ENCODE data around the gene PHF12.

PHF12 gene

DNA sequence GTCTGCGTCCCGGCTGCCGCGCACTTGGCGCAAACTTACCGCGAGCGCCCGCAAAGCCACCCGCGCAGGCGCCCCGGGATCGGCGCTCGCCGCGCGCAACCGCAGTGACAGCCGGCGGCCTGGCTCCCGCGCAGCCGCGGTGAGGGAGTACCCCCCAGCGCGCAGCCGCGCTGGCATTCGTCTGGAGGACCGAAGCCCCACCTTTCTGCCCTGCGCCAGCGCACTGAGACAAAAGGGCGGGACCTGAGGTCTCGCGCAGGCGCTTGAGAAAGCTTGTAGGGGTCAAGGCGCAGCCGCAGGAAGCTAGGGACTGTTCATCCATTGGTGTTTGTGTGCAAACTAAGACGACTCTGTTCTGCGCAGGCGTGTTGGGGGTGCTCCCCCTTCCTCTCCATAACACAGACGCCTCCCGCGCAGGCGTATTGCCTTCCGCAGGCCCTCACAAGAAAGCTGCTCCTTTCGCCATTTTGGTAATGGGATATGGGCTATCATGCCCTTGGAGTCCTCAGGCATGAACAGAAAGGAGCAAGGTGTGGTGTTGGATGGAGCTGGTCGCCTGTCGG, at the start of gene PHF12:
Gene PHF12 (minus strand): TSS at position 91 of the 563 bp plus-strand sequence. CDS start 558 bp downstream, outside the sequence.
- Histone ChIP-seq H3K36me3 (ENCODE audit: control insufficient read depth, low read depth, low read length) (peaks cover 4% of the 10 kb centered on the region), H3K27me3 (ENCODE audit: control insufficient read depth, insufficient read depth, low read length) (no peaks in the 10 kb centered on the region), H3K4me3 (ENCODE audit: low read length) (peak within 1 kb of the TSS; percentile 73), H3K27ac (ENCODE audit: low read length) (peak within 1 kb of the TSS; percentile 67), H3K9me3 (ENCODE audit: control insufficient read depth, low read depth, low read length) (no peaks in the 10 kb centered on the region), H3K4me1 (ENCODE audit: control insufficient read depth, low read depth, low read length) (peaks cover 19% of the 10 kb centered on the region), H3K9ac (ENCODE audit: low read length) (peak within 1 kb of the TSS; percentile 83)

DNA sequence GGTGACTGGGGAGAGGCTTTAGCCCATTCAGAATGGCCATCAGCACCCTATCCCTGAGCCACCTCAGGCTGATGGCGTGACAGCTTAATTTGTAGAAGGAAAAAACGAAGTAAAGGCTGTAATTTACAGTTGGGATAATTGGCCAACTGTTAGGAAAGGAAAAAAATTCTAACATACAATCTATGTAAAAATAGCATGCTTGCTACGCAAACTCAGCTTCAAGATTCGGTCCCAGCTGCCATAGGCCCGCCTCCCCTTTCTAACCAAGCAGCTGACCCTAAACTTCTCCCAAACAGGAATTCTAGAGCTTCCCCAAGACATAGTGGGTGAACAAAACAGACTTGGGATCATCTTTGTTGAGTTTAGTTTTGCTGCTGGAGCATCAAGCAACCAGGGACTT, 49.7 kb upstream of the PHF12 start:
- no peak overlapping the region for H3K9ac ChIP-seq (ENCODE audit: low read length)
- no peaks in the 10 kb centered on the region for H3K36me3 ChIP-seq (ENCODE audit: control insufficient read depth, low read depth, low read length)
- peaks cover 19% of the 10 kb centered on the region for H3K4me1 ChIP-seq (ENCODE audit: control insufficient read depth, low read depth, low read length)
- H3K4me3 ChIP-seq (ENCODE audit: low read length), result no peak overlapping the region
- H3K27me3 ChIP-seq (ENCODE audit: control insufficient read depth, insufficient read depth, low read length), result peaks cover 22% of the 10 kb centered on the region
- H3K9me3 ChIP-seq (ENCODE audit: control insufficient read depth, low read depth, low read length), result no peaks in the 10 kb centered on the region
- no peak overlapping the region for H3K27ac ChIP-seq (ENCODE audit: low read length)

DNA sequence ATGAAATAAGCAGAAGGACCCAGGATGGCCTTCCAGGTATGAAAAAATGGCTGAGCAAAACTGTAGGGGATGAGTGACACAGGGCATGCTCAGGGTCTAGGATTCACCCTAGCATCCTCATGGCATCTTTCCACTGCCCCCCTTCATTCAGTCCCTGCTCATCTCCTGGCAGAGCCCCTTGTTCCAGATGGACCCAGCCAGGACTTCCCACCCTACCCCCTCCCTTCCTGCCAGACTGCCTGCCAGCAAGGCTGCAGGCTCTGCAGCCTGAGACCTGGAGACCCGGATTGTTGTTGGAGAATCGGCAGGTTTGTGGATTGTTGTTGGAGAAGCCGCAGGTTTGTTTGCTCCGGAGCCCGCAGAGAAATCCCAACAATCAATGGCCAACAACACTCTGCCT, 47.9 kb upstream of the PHF12 start:
- Histone ChIP-seq H3K4me1 (ENCODE audit: control insufficient read depth, low read depth, low read length) (peaks cover 19% of the 10 kb centered on the region), H3K4me3 (ENCODE audit: low read length) (no peak overlapping the region), H3K27me3 (ENCODE audit: control insufficient read depth, insufficient read depth, low read length) (peaks cover 9% of the 10 kb centered on the region), H3K9ac (ENCODE audit: low read length) (no peak overlapping the region), H3K27ac (ENCODE audit: low read length) (no peak overlapping the region), H3K9me3 (ENCODE audit: control insufficient read depth, low read depth, low read length) (no peaks in the 10 kb centered on the region), H3K36me3 (ENCODE audit: control insufficient read depth, low read depth, low read length) (no peaks in the 10 kb centered on the region)

DNA sequence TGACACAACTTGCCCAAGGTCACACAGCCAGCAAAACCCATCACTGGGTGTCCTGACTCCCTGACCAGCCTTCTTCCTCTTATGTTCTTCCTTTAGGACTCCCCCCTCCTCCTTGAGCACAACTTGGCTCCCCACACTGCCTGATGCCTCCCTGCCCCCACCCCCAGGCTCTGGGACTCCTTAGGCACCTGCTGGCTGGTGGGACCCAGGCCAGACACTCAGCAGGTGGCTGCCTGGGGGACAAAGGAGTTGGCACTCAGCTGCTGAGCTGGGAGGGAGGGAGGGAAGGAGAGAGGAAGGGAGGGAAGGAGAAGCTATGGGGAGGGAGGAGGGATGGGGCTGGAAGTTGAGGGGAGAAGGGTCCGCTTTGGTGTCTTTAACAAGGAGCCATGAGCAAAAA, 46.5 kb upstream of the PHF12 start:
- no peaks in the 10 kb centered on the region for H3K27me3 ChIP-seq (ENCODE audit: control insufficient read depth, insufficient read depth, low read length)
- no peak overlapping the region for H3K9ac ChIP-seq (ENCODE audit: low read length)
- H3K27ac ChIP-seq (ENCODE audit: low read length), result no peak overlapping the region
- H3K9me3 ChIP-seq (ENCODE audit: control insufficient read depth, low read depth, low read length), result no peaks in the 10 kb centered on the region
- no peak overlapping the region for H3K4me3 ChIP-seq (ENCODE audit: low read length)
- H3K4me1 ChIP-seq (ENCODE audit: control insufficient read depth, low read depth, low read length), result peaks cover 19% of the 10 kb centered on the region
- H3K36me3 ChIP-seq (ENCODE audit: control insufficient read depth, low read depth, low read length), result no peaks in the 10 kb centered on the region

DNA sequence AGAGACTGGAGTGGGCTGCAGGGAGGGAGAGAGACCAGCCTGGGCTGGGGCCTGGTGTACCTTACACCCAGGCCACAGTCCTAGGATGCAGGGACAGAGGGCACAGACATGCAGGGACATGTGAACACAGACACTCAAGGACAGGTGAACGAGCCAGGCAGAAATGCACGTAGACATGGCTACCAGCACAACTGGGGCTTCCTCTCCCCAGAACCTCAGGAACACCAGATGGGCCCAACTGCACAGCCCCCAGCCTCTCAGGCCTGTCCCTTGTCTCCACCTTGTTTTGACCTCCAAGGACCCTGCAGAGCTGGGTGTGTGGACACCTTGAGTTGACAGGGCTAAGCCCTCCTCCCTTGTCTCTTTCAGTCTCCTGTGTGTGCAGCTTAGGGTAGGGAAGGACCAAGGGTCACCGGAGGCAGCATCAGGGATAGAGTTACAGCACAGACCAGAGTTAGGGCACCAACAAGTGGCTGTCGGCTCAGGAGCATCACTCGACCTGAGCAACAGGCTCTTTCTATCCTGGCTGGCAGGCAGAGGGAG, 45.3 kb upstream of the PHF12 start:
- no peak overlapping the region for H3K4me3 ChIP-seq (ENCODE audit: low read length)
- H3K9ac ChIP-seq (ENCODE audit: low read length), result no peak overlapping the region
- H3K27ac ChIP-seq (ENCODE audit: low read length), result no peak overlapping the region
- no peaks in the 10 kb centered on the region for H3K36me3 ChIP-seq (ENCODE audit: control insufficient read depth, low read depth, low read length)
- no peaks in the 10 kb centered on the region for H3K27me3 ChIP-seq (ENCODE audit: control insufficient read depth, insufficient read depth, low read length)
- no peaks in the 10 kb centered on the region for H3K9me3 ChIP-seq (ENCODE audit: control insufficient read depth, low read depth, low read length)
- H3K4me1 ChIP-seq (ENCODE audit: control insufficient read depth, low read depth, low read length), result peaks cover 9% of the 10 kb centered on the region

DNA sequence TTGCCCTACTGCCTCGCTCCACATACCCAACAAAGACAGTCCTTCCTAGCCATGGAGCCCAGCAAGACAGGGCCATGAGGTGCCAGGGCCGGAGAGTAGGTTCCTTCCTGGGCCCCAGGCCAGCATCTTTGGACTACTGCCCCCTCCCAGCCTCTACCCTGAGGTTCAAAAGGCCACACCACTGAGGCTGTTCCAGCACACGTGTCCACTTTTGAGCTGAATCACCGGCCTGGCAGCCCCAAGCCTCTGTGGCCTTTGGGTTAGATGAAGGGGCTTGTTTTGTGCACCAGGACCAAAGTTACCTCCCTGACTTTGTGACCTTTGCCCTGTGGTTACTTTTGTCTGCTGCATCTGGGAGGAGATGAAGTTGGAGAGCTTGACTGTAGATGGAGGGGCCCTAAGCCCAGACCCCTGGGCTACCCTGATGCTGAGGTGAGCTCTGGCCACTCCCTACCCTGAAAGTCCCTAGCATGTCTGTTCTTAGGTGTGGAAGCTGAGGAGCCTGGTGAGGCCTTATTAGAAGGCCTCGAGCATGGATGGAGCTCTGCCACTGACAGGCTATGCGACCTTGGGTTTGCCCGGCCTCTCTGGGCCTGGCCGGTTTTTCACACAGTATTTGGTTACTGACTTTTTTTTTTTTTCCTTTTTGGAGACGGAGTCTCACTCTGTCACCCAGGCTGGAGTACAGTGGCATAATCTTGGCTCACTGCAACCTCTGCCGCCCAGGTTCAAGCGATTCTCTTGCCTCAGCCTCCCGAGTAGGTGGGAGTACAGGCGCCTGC, 42.5 kb upstream of the PHF12 start:
- peaks cover 5% of the 10 kb centered on the region for H3K4me1 ChIP-seq (ENCODE audit: control insufficient read depth, low read depth, low read length)
- no peak overlapping the region for H3K27ac ChIP-seq (ENCODE audit: low read length)
- H3K27me3 ChIP-seq (ENCODE audit: control insufficient read depth, insufficient read depth, low read length), result no peaks in the 10 kb centered on the region
- no peak overlapping the region for H3K4me3 ChIP-seq (ENCODE audit: low read length)
- H3K9ac ChIP-seq (ENCODE audit: low read length), result no peak overlapping the region
- no peaks in the 10 kb centered on the region for H3K9me3 ChIP-seq (ENCODE audit: control insufficient read depth, low read depth, low read length)
- H3K36me3 ChIP-seq (ENCODE audit: control insufficient read depth, low read depth, low read length), result no peaks in the 10 kb centered on the region

DNA sequence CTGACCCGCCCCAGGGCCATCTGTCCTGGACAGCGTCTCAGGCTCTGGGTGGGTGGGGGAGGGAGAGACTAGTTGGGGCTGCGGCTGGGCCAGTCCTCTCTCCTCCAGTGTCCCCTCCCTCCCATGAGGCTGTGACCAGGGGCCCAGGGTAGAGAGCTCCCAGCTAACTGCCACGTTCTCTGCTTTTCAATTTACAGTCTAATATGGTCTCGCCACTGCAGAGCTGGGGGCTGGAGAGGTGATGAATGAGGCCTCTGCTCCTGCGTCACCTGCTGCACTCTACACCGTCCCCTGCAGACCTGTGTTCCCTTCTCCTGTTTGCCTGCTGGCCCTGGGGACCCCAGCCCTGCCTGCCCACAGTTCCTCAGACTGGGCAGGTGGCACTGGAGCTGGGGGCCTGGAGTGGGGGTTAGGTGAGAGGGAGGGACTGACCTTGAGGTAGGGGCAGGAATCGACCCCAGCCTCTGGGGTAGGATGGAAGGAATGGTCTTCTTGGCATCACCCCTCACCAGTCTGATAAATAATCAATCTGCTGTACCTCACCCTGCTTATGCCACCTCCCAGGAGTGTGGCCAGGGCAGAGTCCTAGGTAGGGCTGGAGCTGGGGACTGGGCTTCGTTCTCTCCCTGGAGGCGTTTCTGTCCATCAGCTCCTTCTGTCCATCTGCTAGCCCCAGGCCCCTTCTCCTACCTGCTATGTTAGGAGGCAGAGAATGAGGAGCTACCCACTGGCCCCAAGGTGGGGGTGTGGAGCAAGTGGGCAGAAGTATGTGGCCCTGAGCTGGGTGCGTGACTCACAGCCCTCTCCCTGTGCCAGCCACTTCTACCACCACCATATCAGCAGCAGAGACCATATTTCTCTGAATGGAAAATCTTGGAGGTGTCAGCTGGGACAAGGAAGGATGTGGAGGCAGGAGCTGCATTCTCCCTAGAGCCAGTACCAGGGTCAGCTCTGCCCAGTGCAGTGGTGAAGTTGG, 41.6 kb upstream of the PHF12 start:
- Histone ChIP-seq H3K4me1 (ENCODE audit: control insufficient read depth, low read depth, low read length) (peaks cover 5% of the 10 kb centered on the region), H3K27ac (ENCODE audit: low read length) (no peak overlapping the region), H3K36me3 (ENCODE audit: control insufficient read depth, low read depth, low read length) (no peaks in the 10 kb centered on the region), H3K9me3 (ENCODE audit: control insufficient read depth, low read depth, low read length) (no peaks in the 10 kb centered on the region), H3K4me3 (ENCODE audit: low read length) (no peak overlapping the region), H3K9ac (ENCODE audit: low read length) (no peak overlapping the region), H3K27me3 (ENCODE audit: control insufficient read depth, insufficient read depth, low read length) (peaks cover under 1% of the 10 kb centered on the region)

DNA sequence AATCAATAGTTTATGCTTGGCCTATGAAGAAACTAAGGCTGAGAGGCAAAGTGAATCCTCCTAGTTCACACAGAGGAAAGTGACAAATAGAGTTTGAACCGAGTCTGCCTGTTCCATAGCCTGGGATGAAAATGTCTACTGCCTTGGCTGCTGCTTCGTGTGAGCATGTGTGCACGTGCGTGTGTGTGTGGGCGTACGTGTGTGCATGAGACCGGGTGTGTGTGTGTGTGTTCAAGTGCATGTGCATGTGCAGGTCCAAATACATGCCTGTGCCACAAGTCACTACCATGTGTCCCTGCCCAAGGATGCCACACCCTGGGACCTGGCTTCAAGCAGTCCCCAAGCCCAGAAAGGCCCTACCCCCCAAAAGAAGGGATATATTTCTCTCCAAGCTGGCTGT, 40.9 kb upstream of the PHF12 start:
- Histone ChIP-seq H3K36me3 (ENCODE audit: control insufficient read depth, low read depth, low read length) (no peaks in the 10 kb centered on the region), H3K27me3 (ENCODE audit: control insufficient read depth, insufficient read depth, low read length) (peaks cover 8% of the 10 kb centered on the region), H3K9ac (ENCODE audit: low read length) (no peak overlapping the region), H3K9me3 (ENCODE audit: control insufficient read depth, low read depth, low read length) (no peaks in the 10 kb centered on the region), H3K27ac (ENCODE audit: low read length) (no peak overlapping the region), H3K4me1 (ENCODE audit: control insufficient read depth, low read depth, low read length) (peaks cover 5% of the 10 kb centered on the region), H3K4me3 (ENCODE audit: low read length) (no peak overlapping the region)

DNA sequence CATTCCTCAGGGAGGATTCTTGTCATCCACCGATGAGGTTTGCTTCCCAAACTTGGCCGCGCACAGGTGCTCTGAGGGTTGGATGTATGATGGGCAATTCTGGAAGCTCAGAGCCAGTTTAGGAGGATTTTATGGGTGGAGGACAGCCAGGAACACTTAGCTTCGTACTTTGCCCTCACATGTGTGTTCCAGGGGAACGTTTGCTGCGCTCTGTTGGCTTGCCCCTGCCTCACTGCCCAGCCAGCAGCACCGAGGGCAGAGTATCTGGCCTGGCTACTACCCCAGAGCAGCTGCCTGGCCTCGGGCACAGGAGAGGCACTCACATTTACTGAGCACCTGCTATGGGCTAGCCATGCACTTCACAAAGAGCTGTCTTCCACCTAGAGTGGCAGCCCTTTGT, 40.5 kb upstream of the PHF12 start:
- H3K9me3 ChIP-seq (ENCODE audit: control insufficient read depth, low read depth, low read length), result no peaks in the 10 kb centered on the region
- no peak overlapping the region for H3K9ac ChIP-seq (ENCODE audit: low read length)
- no peak overlapping the region for H3K4me3 ChIP-seq (ENCODE audit: low read length)
- H3K4me1 ChIP-seq (ENCODE audit: control insufficient read depth, low read depth, low read length), result peaks cover 9% of the 10 kb centered on the region
- no peaks in the 10 kb centered on the region for H3K36me3 ChIP-seq (ENCODE audit: control insufficient read depth, low read depth, low read length)
- no peak overlapping the region for H3K27ac ChIP-seq (ENCODE audit: low read length)
- peaks cover 8% of the 10 kb centered on the region for H3K27me3 ChIP-seq (ENCODE audit: control insufficient read depth, insufficient read depth, low read length)

DNA sequence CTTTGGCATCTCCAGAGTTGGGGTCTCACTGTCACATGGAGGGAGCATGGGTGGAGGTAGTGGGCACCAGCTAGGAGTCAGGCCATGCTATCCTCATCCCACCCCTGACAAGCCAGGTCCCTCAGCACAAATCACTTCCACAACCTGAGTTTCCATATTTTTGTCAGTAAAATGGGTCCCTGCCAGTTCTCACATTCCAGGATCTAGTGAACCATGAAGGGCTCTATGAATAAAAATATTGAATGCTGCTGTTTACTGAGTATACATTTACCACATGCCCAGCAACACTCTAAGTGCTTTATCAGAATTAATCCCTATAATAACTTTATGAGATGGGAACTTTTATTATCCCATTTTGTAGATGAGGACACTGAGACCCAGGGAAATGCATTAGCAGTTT, 37.7 kb upstream of the PHF12 start:
- Histone ChIP-seq H3K9ac (ENCODE audit: low read length) (no peak overlapping the region), H3K36me3 (ENCODE audit: control insufficient read depth, low read depth, low read length) (no peaks in the 10 kb centered on the region), H3K27ac (ENCODE audit: low read length) (no peak overlapping the region), H3K4me3 (ENCODE audit: low read length) (no peak overlapping the region), H3K4me1 (ENCODE audit: control insufficient read depth, low read depth, low read length) (peaks cover 14% of the 10 kb centered on the region), H3K9me3 (ENCODE audit: control insufficient read depth, low read depth, low read length) (no peaks in the 10 kb centered on the region), H3K27me3 (ENCODE audit: control insufficient read depth, insufficient read depth, low read length) (peaks cover 19% of the 10 kb centered on the region)

DNA sequence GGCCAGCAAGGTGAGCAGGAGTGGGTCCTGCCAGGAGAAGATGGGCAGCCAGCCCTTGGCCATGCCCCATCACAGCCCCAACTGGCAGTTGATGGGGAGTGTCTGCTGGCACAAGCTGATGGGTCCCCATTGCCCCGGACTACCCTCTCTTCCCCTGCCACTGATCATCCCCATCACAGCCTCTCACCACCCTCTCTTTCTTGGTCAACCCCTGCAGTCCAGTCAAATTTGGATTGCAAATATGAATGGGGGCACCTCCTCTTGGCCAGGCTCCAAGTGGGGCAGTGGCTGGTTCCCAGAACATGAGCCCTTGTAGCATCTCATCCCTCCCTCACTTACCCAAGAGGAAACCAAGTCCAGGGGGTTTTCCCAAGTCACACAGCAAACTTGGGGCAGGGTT, 37.2 kb upstream of the PHF12 start:
- Histone ChIP-seq H3K4me3 (ENCODE audit: low read length) (no peak overlapping the region), H3K9ac (ENCODE audit: low read length) (no peak overlapping the region), H3K27me3 (ENCODE audit: control insufficient read depth, insufficient read depth, low read length) (peaks cover 19% of the 10 kb centered on the region), H3K27ac (ENCODE audit: low read length) (no peak overlapping the region), H3K36me3 (ENCODE audit: control insufficient read depth, low read depth, low read length) (no peaks in the 10 kb centered on the region), H3K9me3 (ENCODE audit: control insufficient read depth, low read depth, low read length) (no peaks in the 10 kb centered on the region), H3K4me1 (ENCODE audit: control insufficient read depth, low read depth, low read length) (peaks cover 14% of the 10 kb centered on the region)

All from iPS-18a (cell line).